ENCODE data around the gene VCP. TPM values are rescaled to one million over a fixed set of nuclear protein-coding genes. Genes with fewer than 3 reads are reported as not detected.

VCP gene
- total and polyA plus RNA-seq, 9 donors, result 152 to 198 (median 181) TPM

DNA sequence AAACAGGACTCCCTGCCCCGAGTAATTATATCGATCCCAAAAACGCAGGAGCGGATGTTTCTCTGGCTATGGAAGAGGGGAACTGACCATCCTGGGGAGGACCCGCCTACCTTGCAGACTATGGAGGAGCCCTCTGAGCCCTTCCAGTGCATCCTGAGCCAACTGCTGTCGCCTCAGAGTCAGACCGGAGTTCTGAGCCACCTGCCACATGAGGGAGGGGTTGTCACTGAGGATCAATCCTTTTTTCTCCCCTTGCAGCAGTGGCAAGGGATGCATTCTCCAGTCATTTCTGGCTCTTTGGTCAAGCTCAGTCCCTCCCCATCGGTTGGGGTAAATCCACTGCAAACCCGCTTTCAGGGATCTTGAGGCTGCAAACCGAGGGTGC lies 6.6 kb upstream of the VCP start:
- peak; percentile 20 for DNase-seq
- Histone ChIP-seq H3K4me1 (ENCODE audit: control insufficient read depth, insufficient read depth, low read length) (peaks cover 19% of the 10 kb centered on the region), H3K27ac (ENCODE audit: low read length) (peak overlapping the region; percentile 92), H3K4me3 (ENCODE audit: low read length) (peak overlapping the region; percentile 78), H3K27me3 (ENCODE audit: control insufficient read depth, insufficient read depth, low read length) (no peaks in the 10 kb centered on the region), H3K36me3 (ENCODE audit: control insufficient read depth, insufficient read depth, low read length) (peaks cover 43% of the 10 kb centered on the region), H3K9me3 (replicated peaks; ENCODE audit: control insufficient read depth, low read depth, low read length) (no peaks in the 10 kb centered on the region)
- 1% methylated on average over 8 of the region's 10 CpGs for WGBS (ENCODE audit: insufficient coverage)

DNA sequence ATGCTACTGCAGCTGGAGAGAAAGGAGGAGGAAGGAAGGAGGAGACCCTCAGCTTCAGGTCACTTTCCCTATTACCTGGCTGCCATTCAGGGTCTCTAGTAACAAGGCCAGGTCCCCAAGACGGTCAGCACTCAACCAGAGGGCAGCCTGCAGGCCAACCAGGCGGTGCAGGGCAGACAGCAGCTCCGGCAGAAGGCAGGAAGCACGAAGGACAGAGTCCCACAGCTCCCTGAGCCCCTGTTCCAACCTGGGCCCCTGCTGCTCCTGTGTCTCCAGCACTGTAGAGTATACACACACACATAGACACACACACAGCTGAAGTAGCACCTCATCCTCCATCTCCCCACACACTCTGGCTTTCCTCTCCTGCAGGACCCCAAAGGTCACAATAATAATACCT lies 5.6 kb upstream of the VCP start:
- H3K27ac ChIP-seq (ENCODE audit: low read length), result no peak overlapping the region
- no peak for DNase-seq
- peaks cover 47% of the 10 kb centered on the region for H3K36me3 ChIP-seq (ENCODE audit: control insufficient read depth, insufficient read depth, low read length)
- peaks cover 19% of the 10 kb centered on the region for H3K4me1 ChIP-seq (ENCODE audit: control insufficient read depth, insufficient read depth, low read length)
- H3K27me3 ChIP-seq (ENCODE audit: control insufficient read depth, insufficient read depth, low read length), result no peaks in the 10 kb centered on the region
- H3K4me3 ChIP-seq (ENCODE audit: low read length), result no peak overlapping the region
- WGBS (ENCODE audit: insufficient coverage), result 70% methylated on average over 4 of the region's 4 CpGs
- no peaks in the 10 kb centered on the region for H3K9me3 ChIP-seq (replicated peaks; ENCODE audit: control insufficient read depth, low read depth, low read length)

DNA sequence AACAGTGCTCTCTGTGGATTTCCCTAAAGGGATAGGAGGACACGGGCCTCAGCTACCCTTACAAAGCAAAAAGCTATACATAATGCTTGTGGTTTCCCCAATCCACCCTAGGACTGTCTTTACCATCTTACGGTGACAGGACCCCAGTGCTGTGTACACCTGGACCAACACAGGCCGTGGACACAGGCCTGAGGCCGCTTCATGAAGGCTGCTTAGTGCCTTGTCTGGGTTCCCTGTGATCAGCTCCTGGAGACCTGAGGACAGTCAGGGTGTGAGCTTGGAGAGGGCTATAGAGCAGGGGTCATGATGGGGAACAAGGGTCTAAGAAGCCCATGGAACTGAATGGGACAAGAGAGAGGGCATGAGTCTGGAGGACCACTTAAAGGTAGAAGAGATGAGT lies 4.4 kb upstream of the VCP start:
- no peak overlapping the region for H3K27ac ChIP-seq (ENCODE audit: low read length)
- H3K27me3 ChIP-seq (ENCODE audit: control insufficient read depth, insufficient read depth, low read length), result no peaks in the 10 kb centered on the region
- H3K9me3 ChIP-seq (replicated peaks; ENCODE audit: control insufficient read depth, low read depth, low read length), result no peaks in the 10 kb centered on the region
- no peak for DNase-seq
- peaks cover 47% of the 10 kb centered on the region for H3K36me3 ChIP-seq (ENCODE audit: control insufficient read depth, insufficient read depth, low read length)
- WGBS (ENCODE audit: insufficient coverage), result 92% methylated on average over 4 of the region's 4 CpGs
- H3K4me3 ChIP-seq (ENCODE audit: low read length), result no peak overlapping the region
- H3K4me1 ChIP-seq (ENCODE audit: control insufficient read depth, insufficient read depth, low read length), result peaks cover 22% of the 10 kb centered on the region

DNA sequence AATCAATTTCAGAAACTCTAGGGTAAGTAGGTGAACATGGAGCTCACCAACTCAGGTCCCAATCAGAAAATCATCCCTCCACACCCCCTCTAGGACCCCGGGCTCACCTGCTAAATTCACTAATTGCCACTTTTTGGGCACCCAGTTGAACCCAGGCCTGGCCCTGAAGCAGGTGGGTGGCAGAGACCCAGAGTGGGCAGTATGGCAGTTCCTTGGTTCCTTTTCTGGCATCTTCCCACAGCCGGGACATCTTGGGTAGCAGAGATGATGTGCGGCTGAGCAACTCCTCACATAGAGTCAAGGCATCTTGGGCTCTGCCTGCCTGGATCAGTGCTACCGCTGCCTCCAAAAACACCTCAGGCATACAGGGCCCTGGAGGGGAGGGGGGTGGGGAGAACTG lies 2.9 kb upstream of the VCP start:
- H3K36me3 ChIP-seq (ENCODE audit: control insufficient read depth, insufficient read depth, low read length), result peaks cover 47% of the 10 kb centered on the region
- H3K27me3 ChIP-seq (ENCODE audit: control insufficient read depth, insufficient read depth, low read length), result no peaks in the 10 kb centered on the region
- DNase-seq, result no peak
- H3K4me3 ChIP-seq (ENCODE audit: low read length), result no peak overlapping the region
- WGBS (ENCODE audit: insufficient coverage), result 78% methylated on average over 1 of the region's 4 CpGs
- no peak overlapping the region for H3K27ac ChIP-seq (ENCODE audit: low read length)
- H3K9me3 ChIP-seq (replicated peaks; ENCODE audit: control insufficient read depth, low read depth, low read length), result no peaks in the 10 kb centered on the region
- peaks cover 30% of the 10 kb centered on the region for H3K4me1 ChIP-seq (ENCODE audit: control insufficient read depth, insufficient read depth, low read length)

DNA sequence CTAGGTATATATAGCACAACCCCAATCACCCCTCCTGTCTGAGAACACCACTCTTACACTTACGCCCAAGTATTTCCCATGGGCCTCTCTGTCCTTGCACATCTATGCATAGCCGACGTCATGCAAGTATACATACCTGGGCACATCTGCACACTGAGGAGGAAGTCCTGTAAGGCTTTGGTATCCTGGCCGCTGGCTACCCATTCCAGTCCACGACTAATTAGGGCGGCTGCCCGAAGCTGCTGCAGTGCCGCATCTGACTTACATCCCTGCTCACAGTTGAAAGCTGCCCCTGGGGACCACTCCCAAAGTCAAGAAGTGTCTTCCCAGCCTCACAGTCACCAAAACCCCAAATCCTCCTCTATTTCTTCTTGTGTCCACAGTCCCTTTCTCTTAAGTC lies 2.4 kb upstream of the VCP start:
- DNase-seq, result no peak
- H3K27me3 ChIP-seq (ENCODE audit: control insufficient read depth, insufficient read depth, low read length), result no peaks in the 10 kb centered on the region
- WGBS (ENCODE audit: insufficient coverage), result 90% methylated on average over 8 of the region's 8 CpGs
- no peak overlapping the region for H3K27ac ChIP-seq (ENCODE audit: low read length)
- no peaks in the 10 kb centered on the region for H3K9me3 ChIP-seq (replicated peaks; ENCODE audit: control insufficient read depth, low read depth, low read length)
- no peak overlapping the region for H3K4me3 ChIP-seq (ENCODE audit: low read length)
- peaks cover 36% of the 10 kb centered on the region for H3K4me1 ChIP-seq (ENCODE audit: control insufficient read depth, insufficient read depth, low read length)
- peaks cover 50% of the 10 kb centered on the region for H3K36me3 ChIP-seq (ENCODE audit: control insufficient read depth, insufficient read depth, low read length)

DNA sequence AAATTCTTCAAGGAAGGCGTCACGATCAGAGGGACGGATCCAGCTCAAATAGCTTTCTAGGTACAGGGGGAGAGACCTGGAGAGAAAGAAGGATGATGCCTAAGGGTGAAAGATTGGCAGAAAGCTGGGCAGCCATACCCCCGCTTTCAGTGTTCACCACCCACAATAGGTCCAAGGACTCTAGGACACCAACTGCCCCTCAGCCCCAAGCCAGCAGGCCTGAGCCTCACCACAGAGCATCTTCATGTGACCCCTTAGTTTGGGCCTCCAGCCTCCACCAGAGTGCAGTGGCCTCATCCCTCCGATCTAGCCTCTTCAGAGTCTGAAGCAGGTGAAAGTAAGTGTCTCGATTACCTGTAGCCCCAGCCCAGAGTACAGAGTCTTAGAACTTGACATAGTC lies 1.7 kb upstream of the VCP start:
- 88% methylated on average over 4 of the region's 6 CpGs for WGBS (ENCODE audit: insufficient coverage)
- DNase-seq, result no peak
- H3K9me3 ChIP-seq (replicated peaks; ENCODE audit: control insufficient read depth, low read depth, low read length), result no peaks in the 10 kb centered on the region
- H3K4me1 ChIP-seq (ENCODE audit: control insufficient read depth, insufficient read depth, low read length), result peaks cover 37% of the 10 kb centered on the region
- H3K27ac ChIP-seq (ENCODE audit: low read length), result no peak overlapping the region
- H3K36me3 ChIP-seq (ENCODE audit: control insufficient read depth, insufficient read depth, low read length), result peaks cover 52% of the 10 kb centered on the region
- no peaks in the 10 kb centered on the region for H3K27me3 ChIP-seq (ENCODE audit: control insufficient read depth, insufficient read depth, low read length)
- H3K4me3 ChIP-seq (ENCODE audit: low read length), result no peak overlapping the region

- peaks cover 32% of the 10 kb centered on the region for H3K4me1 ChIP-seq (ENCODE audit: control insufficient read depth, insufficient read depth, low read length)
These were observed 821 bp upstream of the VCP start for GRCh38 chr9:35073279-35073612.

GRCh38 chr9:35071814-35072460 lies 488 bp downstream of the VCP start:
- no peaks in the 10 kb centered on the region for H3K9me3 ChIP-seq (replicated peaks; ENCODE audit: control insufficient read depth, low read depth, low read length)

More at GRCh38 chr9:35073279-35073612, 821 bp upstream of the VCP start:
- Histone ChIP-seq H3K9me3 (replicated peaks; ENCODE audit: control insufficient read depth, low read depth, low read length) (no peaks in the 10 kb centered on the region), H3K4me3 (ENCODE audit: low read length) (no peak overlapping the region), H3K27me3 (ENCODE audit: control insufficient read depth, insufficient read depth, low read length) (no peaks in the 10 kb centered on the region), H3K36me3 (ENCODE audit: control insufficient read depth, insufficient read depth, low read length) (peaks cover 52% of the 10 kb centered on the region), H3K27ac (ENCODE audit: low read length) (peak overlapping the region; percentile 98)
- DNase-seq, result no peak
- no CpG with 5 or more reads among the region's 2 CpGs for WGBS (ENCODE audit: insufficient coverage)

GRCh38 chr9:35070823-35071813 lies 1.3 kb downstream of the VCP start:
- Histone ChIP-seq H3K27ac (ENCODE audit: low read length) (peak overlapping the region; percentile 98), H3K36me3 (ENCODE audit: control insufficient read depth, insufficient read depth, low read length) (peaks cover 51% of the 10 kb centered on the region), H3K4me1 (ENCODE audit: control insufficient read depth, insufficient read depth, low read length) (peaks cover 26% of the 10 kb centered on the region), H3K4me3 (ENCODE audit: low read length) (peak overlapping the region; percentile 94), H3K9me3 (replicated peaks; ENCODE audit: control insufficient read depth, low read depth, low read length) (no peaks in the 10 kb centered on the region), H3K27me3 (ENCODE audit: control insufficient read depth, insufficient read depth, low read length) (no peaks in the 10 kb centered on the region)
- DNase-seq, result peak; percentile 33
- WGBS (ENCODE audit: insufficient coverage), result under 1% methylated on average over 11 of the region's 20 CpGs

More at GRCh38 chr9:35071814-35072460, 488 bp downstream of the VCP start:
- peak overlapping the region; percentile 94 for H3K4me3 ChIP-seq (ENCODE audit: low read length)
- DNase-seq, result peak; percentile 93
- peak overlapping the region; percentile 98 for H3K27ac ChIP-seq (ENCODE audit: low read length)
- H3K4me1 ChIP-seq (ENCODE audit: control insufficient read depth, insufficient read depth, low read length), result peaks cover 26% of the 10 kb centered on the region
- H3K36me3 ChIP-seq (ENCODE audit: control insufficient read depth, insufficient read depth, low read length), result peaks cover 51% of the 10 kb centered on the region
- under 1% methylated on average over 79 of the region's 79 CpGs for WGBS (ENCODE audit: insufficient coverage)
- no peaks in the 10 kb centered on the region for H3K27me3 ChIP-seq (ENCODE audit: control insufficient read depth, insufficient read depth, low read length)

DNA sequence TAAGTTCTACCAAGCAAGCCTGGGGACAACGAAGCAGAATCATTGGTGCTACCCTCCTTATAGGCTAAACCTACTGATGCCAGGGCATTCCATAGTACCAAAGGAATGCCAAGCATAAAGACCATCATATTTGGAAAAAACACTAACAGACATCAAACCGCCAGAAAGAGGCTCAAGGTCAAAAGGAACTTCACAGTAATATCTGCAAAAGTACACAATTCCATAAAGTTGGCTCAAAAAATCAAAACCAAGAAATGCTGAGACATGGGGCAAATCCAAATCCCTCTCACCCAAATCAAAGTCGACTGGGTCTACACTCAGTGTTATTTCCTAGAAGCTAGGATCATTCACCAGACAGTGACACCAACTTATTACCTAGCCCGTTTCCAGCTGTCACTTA lies 3.4 kb downstream of the VCP start:
- DNase-seq, result no peak
- no peak overlapping the region for H3K4me3 ChIP-seq (ENCODE audit: low read length)
- no peaks in the 10 kb centered on the region for H3K27me3 ChIP-seq (ENCODE audit: control insufficient read depth, insufficient read depth, low read length)
- H3K27ac ChIP-seq (ENCODE audit: low read length), result no peak overlapping the region
- H3K4me1 ChIP-seq (ENCODE audit: control insufficient read depth, insufficient read depth, low read length), result peaks cover 26% of the 10 kb centered on the region
- peaks cover 50% of the 10 kb centered on the region for H3K36me3 ChIP-seq (ENCODE audit: control insufficient read depth, insufficient read depth, low read length)
- H3K9me3 ChIP-seq (replicated peaks; ENCODE audit: control insufficient read depth, low read depth, low read length), result no peaks in the 10 kb centered on the region
- WGBS (ENCODE audit: insufficient coverage), result 74% methylated on average over 3 of the region's 4 CpGs

Measured in muscle of leg (tissue), 11 donors.